Duodenal mucosa (tissue), 2 donors: ENCODE results near the gene MOV10.

Experiments
- H3K27ac ChIP-seq: one replicate; pipeline ENCODE4 v1.7.0; 2013; ENCODE audit warnings: low read depth, low read length
- H3K27me3 ChIP-seq, 2 donors: one replicate each; pipeline ENCODE4 v1.7.0; 2013; ENCODE audit warnings: low read length in 2 of 2, control low read depth in 1 of 2; ENCODE audit not compliant: insufficient read depth in 2 of 2, control insufficient read depth in 1 of 2
- H3K36me3 ChIP-seq, 2 donors: one replicate each; pipeline ENCODE4 v1.7.0; 2013; ENCODE audit warnings: low read length in 2 of 2, control low read depth in 1 of 2; ENCODE audit not compliant: insufficient read depth in 2 of 2, control insufficient read depth in 1 of 2
- H3K4me1 ChIP-seq, 2 donors: one replicate each; pipeline ENCODE4 v1.7.0; 2013; ENCODE audit warnings: low read length in 2 of 2, control low read depth in 1 of 2; ENCODE audit not compliant: insufficient read depth in 2 of 2, control insufficient read depth in 1 of 2
- H3K4me3 ChIP-seq, 2 donors: one replicate each; pipeline ENCODE4 v1.7.0; 2013; ENCODE audit warnings: low read length in 2 of 2, low read depth in 1 of 2
- H3K9ac ChIP-seq, 2 donors: one replicate each; pipeline ENCODE4 v1.7.0; 2013; ENCODE audit warnings: low read length in 2 of 2, low read depth in 1 of 2
- H3K9me3 ChIP-seq, 2 donors: one replicate each; pipeline ENCODE4 v1.7.0; 2013; ENCODE audit warnings: low read length in 2 of 2, control low read depth in 1 of 2; ENCODE audit not compliant: control insufficient read depth in 1 of 2

MOV10 gene

DNA sequence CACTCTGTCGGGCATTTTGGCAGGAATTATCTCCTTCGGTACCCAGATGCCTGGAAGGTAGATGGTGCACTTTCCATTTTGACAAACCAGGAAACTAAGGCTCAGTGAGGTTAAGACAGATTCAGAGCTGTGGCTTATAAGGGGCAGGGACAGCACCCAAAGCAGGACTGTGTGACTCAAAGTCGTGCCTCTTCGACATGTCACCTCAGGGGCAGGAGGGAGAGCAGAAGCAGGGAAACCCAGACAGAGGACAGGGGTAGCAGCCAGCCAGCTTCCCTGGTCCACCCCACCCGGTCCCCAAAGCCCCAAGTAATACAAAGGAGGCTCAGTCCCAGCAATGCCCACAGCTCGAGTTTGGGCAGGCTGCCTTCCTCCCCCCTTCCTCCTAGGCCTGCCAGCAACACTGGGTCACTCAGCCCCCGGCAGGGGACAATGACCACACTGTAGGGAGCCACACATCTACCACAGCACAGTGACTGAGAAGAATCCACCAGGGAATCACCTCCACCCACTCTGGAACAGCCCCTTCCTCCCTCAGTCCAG, 30.0 kb downstream of the MOV10 start:
- peak overlapping the region; percentile 93 for H3K27ac ChIP-seq
- peaks cover 17 to 19% of the 10 kb centered on the region in 2 donors for H3K36me3 ChIP-seq
- H3K27me3 ChIP-seq: no peaks in the 10 kb centered on the region
- H3K9me3 ChIP-seq: no peaks in the 10 kb centered on the region
- H3K4me1 ChIP-seq: peaks cover 55 to 65% of the 10 kb centered on the region in 2 donors
- H3K9ac ChIP-seq: peak overlapping the region; percentile 82 to 94
- H3K4me3 ChIP-seq: peak overlapping the region; percentile 82 to 85

- Histone ChIP-seq H3K9me3 (no peaks in the 10 kb centered on the region), H3K27ac (peak overlapping the region; percentile 93), H3K4me3 (peak overlapping the region; percentile 82 to 85)
Observed at GRCh38 chr1:112704934-112705627, 30.6 kb downstream of the MOV10 start.

DNA sequence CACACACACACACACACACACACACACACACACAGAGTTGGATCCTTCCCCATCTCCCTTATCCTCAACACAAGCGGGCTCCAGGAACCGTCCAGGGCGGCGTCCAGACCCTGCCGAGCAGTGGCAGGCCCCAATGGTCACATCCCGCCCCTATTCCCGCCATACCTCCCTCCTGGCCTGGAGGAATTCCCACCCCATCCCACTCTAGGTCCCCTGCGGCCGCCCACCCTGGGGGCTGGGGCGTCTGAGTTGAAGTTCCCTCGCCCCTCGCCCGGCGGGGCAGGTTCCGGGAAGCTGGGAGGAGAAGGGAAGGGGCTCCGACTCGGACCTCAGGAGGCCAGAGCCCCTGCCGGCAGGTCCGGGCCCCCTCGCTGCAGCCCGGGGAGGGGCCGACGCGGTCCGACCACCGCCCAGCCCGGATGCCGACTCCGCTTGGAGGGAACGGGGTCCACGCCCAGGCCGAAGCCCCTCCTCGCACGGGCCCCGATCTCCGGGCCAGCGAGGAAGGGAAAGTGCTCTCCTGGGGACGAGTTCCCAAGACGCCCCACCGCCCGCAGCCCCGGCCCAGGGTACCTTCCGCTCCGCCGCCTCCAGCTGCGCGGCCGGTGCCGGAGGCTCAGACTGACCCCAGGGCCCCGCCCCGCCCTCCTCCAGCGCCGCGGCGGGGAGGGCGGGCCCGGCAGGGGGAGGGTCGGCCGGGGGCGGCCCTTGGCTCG, 32.2 kb downstream of the MOV10 start, which contains the start of gene RHOC:
Gene RHOC, minus strand, starts transcription at position 623 of the 716 bp plus-strand sequence. CDS start 3,328 bp downstream, outside the sequence.
- H3K27ac ChIP-seq: peak within 1 kb of the TSS; percentile 93
- peaks cover 33 to 43% of the 10 kb centered on the region in 2 donors for H3K4me1 ChIP-seq
- no peaks in the 10 kb centered on the region for H3K27me3 ChIP-seq
- H3K4me3 ChIP-seq: peak within 1 kb of the TSS; percentile 82 to 85
- peaks cover 13 to 17% of the 10 kb centered on the region in 2 donors for H3K36me3 ChIP-seq
- no peaks in the 10 kb centered on the region for H3K9me3 ChIP-seq
- peak within 1 kb of the TSS; percentile 82 to 94 for H3K9ac ChIP-seq

More at GRCh38 chr1:112704934-112705627, 30.6 kb downstream of the MOV10 start:
- Histone ChIP-seq H3K36me3 (peaks cover 17 to 19% of the 10 kb centered on the region in 2 donors), H3K9ac (peak overlapping the region; percentile 82 to 94), H3K27me3 (no peaks in the 10 kb centered on the region), H3K4me1 (peaks cover 49 to 58% of the 10 kb centered on the region in 2 donors)

GRCh38 chr1:112707221-112708001, 33.0 kb downstream of the MOV10 start:
- H3K27me3 ChIP-seq: no peaks in the 10 kb centered on the region
- peak overlapping the region; percentile 56 to 94 for H3K9ac ChIP-seq
- H3K36me3 ChIP-seq: peaks cover 8 to 13% of the 10 kb centered on the region in 2 donors
- peak overlapping the region; percentile 82 to 85 for H3K4me3 ChIP-seq
- no peaks in the 10 kb centered on the region for H3K9me3 ChIP-seq
- no peak overlapping the region for H3K27ac ChIP-seq
- H3K4me1 ChIP-seq: peaks cover 32 to 36% of the 10 kb centered on the region in 2 donors

DNA sequence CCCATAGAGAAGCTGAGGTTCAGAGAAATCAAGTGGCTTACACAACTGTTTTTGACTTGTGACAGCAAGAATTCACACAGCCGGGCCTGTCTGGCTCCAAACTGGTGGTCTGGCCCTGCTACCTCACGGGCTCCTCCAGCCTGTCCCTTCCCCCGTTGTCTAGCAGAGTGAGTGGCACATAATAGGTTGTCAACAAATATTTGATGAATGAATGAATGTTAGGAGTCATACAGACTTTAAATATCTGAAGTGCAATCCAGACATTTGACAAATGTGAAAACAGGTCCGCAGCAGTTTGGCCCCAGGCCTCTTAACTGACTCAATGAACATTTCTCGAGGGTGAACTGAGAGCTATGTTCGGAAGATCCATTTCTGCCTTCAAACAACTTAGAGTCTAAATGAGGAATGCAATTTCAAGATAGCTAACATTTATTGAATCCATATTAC, 33.6 kb downstream of the MOV10 start:
- Histone ChIP-seq H3K36me3 (peaks cover 2 to 7% of the 10 kb centered on the region in 2 donors), H3K4me3 (peak overlapping the region in 1 of 2 donors; percentile 82), H3K27me3 (no peaks in the 10 kb centered on the region), H3K9me3 (no peaks in the 10 kb centered on the region), H3K27ac (no peak overlapping the region), H3K9ac (peak overlapping the region; percentile 56 to 94), H3K4me1 (peaks cover 30 to 32% of the 10 kb centered on the region in 2 donors)

DNA sequence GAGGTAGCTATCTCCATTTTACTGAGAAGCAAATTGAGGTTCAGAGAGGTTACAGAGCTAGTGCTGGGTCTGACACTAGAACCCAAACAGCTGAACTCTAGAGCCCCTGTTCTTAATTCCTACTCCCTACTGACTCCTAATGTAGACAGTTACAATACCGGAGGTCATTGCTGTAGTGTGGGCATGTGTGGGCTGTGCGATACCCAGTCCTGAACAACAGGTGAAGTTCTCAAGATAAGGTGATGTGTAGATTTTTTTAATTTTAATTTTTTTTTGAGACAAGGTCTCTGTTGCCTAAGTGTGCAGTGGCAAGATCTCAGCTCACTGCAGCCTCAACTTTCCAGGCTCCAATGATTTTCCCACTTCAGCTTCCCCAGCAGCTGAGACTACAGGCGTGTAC, 34.0 kb downstream of the MOV10 start:
- Histone ChIP-seq H3K4me1 (peaks cover 27 to 32% of the 10 kb centered on the region in 2 donors), H3K27me3 (no peaks in the 10 kb centered on the region), H3K27ac (no peak overlapping the region), H3K9ac (no peak overlapping the region), H3K36me3 (peaks cover 0 to 4% of the 10 kb centered on the region in 2 donors), H3K9me3 (no peaks in the 10 kb centered on the region), H3K4me3 (no peak overlapping the region)

GRCh38 chr1:112710159-112710558, 35.7 kb downstream of the MOV10 start:
- Histone ChIP-seq H3K9ac (no peak overlapping the region), H3K4me3 (no peak overlapping the region), H3K36me3 (no peaks in the 10 kb centered on the region), H3K4me1 (peaks cover 21 to 29% of the 10 kb centered on the region in 2 donors), H3K27me3 (no peaks in the 10 kb centered on the region), H3K9me3 (no peaks in the 10 kb centered on the region), H3K27ac (no peak overlapping the region)

GRCh38 chr1:112710586-112710985, 36.1 kb downstream of the MOV10 start:
- H3K4me3 ChIP-seq: no peak overlapping the region
- H3K4me1 ChIP-seq: peaks cover 19 to 26% of the 10 kb centered on the region in 2 donors
- H3K27ac ChIP-seq: no peak overlapping the region
- no peak overlapping the region for H3K9ac ChIP-seq
- no peaks in the 10 kb centered on the region for H3K27me3 ChIP-seq
- H3K36me3 ChIP-seq: no peaks in the 10 kb centered on the region
- no peaks in the 10 kb centered on the region for H3K9me3 ChIP-seq

GRCh38 chr1:112711041-112711440, 36.6 kb downstream of the MOV10 start:
- H3K27ac ChIP-seq: no peak overlapping the region
- H3K36me3 ChIP-seq: no peaks in the 10 kb centered on the region
- H3K9ac ChIP-seq: no peak overlapping the region
- no peak overlapping the region for H3K4me3 ChIP-seq
- H3K27me3 ChIP-seq: no peaks in the 10 kb centered on the region
- peaks cover 20 to 26% of the 10 kb centered on the region in 2 donors for H3K4me1 ChIP-seq
- no peaks in the 10 kb centered on the region for H3K9me3 ChIP-seq
